ENCODE measurements around the gene NUMA1. TPM values are rescaled to one million over a fixed set of nuclear protein-coding genes. Genes with fewer than 3 reads are reported as not detected.

NUMA1 gene
- total RNA-seq, 4 donors from 2014 or later: 121 to 365 (median 225) TPM

DNA sequence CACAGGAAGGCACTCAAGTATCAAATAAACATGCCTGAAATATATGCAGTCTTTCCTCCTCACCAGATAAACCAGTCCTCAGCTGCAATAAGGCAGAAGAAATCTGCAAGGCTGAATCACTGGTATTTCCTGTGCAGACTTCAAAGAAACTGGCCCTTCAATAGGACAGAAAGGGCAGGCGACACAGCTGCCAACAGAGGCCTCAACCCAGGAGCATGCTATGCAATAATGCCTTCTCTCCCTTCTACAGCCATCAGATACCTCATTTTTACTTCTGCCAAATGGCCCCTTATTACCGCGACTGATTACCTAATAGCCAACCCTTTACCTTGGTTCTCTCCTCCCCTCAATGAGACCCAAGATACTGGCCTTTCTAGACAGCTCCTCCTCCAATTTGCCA is 8.0 kb downstream of the NUMA1 start:
- TF ChIP-seq, protein P1, sequence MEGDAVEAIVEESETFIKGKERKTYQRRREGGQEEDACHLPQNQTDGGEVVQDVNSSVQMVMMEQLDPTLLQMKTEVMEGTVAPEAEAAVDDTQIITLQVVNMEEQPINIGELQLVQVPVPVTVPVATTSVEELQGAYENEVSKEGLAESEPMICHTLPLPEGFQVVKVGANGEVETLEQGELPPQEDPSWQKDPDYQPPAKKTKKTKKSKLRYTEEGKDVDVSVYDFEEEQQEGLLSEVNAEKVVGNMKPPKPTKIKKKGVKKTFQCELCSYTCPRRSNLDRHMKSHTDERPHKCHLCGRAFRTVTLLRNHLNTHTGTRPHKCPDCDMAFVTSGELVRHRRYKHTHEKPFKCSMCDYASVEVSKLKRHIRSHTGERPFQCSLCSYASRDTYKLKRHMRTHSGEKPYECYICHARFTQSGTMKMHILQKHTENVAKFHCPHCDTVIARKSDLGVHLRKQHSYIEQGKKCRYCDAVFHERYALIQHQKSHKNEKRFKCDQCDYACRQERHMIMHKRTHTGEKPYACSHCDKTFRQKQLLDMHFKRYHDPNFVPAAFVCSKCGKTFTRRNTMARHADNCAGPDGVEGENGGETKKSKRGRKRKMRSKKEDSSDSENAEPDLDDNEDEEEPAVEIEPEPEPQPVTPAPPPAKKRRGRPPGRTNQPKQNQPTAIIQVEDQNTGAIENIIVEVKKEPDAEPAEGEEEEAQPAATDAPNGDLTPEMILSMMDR (IDR thresholded peaks at IDR 0.05; ENCODE audit: low read depth): no peak

DNA sequence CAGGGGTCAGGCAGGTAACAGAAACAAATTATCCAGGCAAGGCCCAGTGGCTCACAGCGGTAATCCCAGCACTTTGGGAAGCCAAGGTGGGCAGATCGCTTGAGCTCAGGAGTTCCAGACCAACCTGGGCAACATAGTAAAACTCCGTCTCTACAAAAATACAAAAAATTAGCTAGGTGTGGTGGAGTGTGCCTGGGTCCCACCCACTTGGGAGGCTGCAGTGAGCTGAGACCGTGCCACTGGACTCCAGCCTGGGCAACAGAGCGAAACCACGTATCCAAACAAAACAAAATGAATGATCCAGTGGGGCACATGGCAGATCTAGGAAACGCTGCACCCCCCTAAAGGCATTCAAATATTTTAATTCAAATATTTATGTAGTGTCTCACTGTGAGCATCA is 9.9 kb downstream of the NUMA1 start:
- TF ChIP-seq, protein P1 (IDR thresholded peaks at IDR 0.05; ENCODE audit: low read depth): no peak

DNA sequence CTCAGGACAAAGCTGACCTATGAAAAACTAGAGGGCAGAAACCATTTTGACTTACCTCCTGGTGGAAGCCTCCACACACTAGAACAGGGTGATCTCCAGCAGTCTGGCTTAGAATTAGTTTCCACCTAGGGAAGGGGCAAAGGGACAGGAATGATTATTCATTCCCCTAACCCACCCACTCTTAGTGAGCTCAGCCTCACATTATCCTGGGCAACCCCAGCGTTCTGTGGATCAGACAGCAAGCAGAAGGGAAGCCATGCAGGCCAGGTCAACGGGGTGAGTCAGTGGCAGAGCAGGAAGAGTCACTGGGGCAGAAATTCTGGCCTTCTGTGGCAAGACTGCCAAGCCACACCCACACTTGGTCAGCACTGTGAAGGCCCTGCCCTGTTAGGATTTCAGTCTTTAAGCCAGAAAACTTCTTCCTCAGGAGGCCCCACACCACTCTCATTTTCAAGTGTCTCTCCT is 10.5 kb downstream of the NUMA1 start:
- TF ChIP-seq, protein P1 (IDR thresholded peaks at IDR 0.05; ENCODE audit: low read depth): no peak

DNA sequence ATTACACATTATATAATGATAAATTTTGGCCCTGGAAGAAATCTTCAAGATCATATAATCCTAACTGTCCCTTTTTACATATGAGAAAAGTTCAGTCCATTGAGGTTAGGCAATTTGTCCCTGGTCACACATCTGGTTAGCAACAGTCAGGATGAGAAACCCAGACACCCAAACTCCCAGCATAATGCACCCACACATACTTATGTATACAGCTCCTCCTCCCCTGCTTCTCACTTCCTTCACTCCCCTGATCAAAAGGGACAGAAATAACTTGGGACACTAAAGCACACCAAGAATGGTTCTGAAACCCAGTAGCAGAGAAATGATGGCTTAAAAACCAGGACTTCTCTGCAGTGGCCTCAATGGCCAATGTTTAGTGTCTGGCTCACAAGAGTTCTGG is 11.1 kb downstream of the NUMA1 start:
- TF ChIP-seq, protein P1 (IDR thresholded peaks at IDR 0.05; ENCODE audit: low read depth): no peak

DNA sequence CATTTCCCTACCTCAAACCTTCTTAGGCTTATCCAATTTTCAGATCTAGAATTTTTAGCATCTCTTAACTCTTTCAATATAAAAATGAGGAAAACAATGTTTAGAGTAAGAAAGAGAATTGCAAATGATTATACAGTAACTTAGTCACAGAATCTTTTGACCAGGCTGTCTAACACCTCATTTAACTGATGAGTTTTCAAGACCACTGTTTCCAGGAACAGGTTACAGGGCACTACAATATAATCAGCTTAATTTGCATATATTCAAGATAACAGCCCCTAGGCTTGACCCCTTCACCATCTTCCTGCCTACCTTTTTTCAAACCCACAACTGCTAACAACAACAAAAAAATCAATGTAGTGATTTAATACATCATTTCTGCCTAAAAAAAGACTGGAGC is 12.7 kb downstream of the NUMA1 start:
- TF ChIP-seq, protein P1 (IDR thresholded peaks at IDR 0.05; ENCODE audit: low read depth): no peak

DNA sequence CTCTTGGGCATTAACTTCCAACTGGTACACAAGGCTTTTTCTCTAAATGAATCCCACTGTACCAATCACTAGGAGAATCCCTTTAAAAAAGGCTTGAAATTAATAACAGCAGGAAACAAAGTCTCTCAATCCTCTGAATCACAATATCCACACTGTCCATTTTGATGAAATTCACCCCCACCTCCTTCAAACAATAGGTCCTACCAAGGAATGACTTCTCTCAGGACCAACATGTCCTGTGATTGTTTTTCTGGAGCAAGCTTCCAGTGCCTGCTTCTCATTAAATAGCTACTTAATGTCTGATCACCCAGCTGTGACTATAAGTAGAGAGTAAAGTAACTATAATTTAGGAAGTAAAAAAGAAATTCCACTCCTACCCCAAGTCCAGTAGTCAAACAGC is 13.1 kb downstream of the NUMA1 start:
- TF ChIP-seq, protein P1 (IDR thresholded peaks at IDR 0.05; ENCODE audit: low read depth): no peak

DNA sequence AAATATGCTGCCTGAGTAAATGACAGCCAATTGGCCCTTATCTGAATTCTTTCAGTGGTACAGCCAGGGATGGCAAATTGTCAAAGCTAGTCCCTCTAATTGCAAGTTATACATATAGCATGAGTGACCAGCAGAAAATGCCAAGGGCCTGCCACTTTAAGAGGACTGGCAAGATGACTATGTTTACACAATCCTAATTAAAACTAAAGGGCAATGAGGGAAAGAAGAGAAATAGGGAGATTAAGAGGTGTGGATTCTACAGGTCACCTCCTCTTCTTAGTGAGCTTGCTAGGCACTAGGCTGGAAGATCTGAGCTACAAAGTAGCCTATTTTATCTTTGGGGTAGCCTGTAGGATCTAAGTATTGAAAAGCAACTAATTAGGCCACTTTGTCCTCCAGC is 13.5 kb downstream of the NUMA1 start:
- TF ChIP-seq, protein P1 (IDR thresholded peaks at IDR 0.05; ENCODE audit: low read depth): no peak

All from subcutaneous adipose tissue (tissue), 4 donors.